Stimulated activated CD4-positive, alpha-beta T cell treated with anti-CD3 and anti-CD28 coated beads, Interleukin-2, amount 100 ng/mL, for 24 hours (primary cell): Measurements from ENCODE around the gene MYL12B.
A peak's percentile ranks its signal among the peaks of the same experiment; 100 is the strongest.
"Not testable (repeated sequence)": the region's sequence is repeated elsewhere in the genome, so short reads cannot be mapped to it uniquely, and the experiment has no call there.

Experiments
- DNase-seq, 2 donors: peaks; one replicate each; pipeline ENCODE4 v3.0.0-alpha.2; 2020

MYL12B gene

GRCh38 chr18:3305354-3305762, 43.4 kb downstream of the MYL12B start:
- peak; percentile 34 to 51 for DNase-seq

DNA sequence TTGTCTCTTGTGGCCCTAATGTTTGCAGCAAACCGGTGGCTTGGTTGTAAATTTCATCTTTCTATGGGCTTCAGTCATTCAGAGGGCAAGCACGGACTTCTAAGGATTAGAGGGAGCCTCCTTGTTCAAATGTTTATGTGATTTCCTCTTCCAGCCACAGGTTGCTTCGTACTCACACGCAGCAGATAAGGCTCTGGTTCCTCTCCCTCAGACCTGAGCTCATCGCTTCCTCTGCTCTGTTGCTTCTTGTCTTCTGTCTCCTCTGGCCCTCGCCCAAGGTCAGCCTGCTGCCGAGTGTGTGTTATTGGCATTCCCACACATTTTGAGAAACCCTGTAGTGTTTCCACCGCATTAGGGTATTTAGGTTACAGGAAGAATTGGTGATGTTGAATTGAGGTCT, 44.0 kb downstream of the MYL12B start:
- DNase-seq = no peak

GRCh38 chr18:3306391-3306790, 44.5 kb downstream of the MYL12B start:
- DNase-seq = no peak

DNA sequence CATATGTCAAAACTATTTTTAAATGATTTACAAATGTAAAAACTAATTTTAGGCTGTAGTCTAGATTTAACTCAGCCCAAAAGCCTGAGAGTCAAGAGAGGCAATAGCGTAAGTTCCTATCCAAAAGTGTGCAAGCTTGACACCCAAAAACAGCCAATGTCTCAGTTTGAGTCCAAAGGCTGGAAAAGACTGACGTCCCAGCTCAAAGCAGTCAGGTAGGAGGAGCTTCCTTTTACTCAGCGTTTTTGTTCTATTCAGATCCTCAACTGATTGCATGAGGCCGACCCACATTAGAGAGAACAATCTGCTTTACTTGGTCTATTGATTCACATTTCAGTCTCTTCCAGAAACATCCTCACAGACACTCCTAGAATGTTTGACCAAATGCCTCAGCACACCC, 51.8 kb downstream of the MYL12B start:
- no peak for DNase-seq

- not testable (repeated sequence) for DNase-seq
These were observed 53.4 kb downstream of the MYL12B start for GRCh38 chr18:3315344-3315743.

DNA sequence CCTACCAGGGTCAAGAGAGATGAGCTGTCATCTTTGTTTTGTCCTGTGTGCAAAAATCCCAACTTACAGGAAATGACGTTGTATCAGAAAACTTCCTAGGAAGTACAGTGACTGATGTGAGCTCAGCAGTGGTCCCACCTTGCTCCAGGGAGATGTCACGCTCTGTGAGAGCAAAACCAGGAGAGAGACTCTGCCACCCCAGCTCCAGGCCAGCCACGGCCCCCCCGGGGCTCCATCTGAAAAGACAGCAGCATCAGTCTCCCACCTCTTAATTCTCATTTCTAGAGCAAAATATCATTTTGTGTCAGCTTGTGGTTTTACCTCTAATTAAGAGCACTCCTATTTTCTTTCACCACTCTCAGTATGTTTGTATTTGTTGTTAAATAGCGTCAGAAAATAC, 57.5 kb downstream of the MYL12B start:
- peak; percentile 10 to 36 for DNase-seq

DNA sequence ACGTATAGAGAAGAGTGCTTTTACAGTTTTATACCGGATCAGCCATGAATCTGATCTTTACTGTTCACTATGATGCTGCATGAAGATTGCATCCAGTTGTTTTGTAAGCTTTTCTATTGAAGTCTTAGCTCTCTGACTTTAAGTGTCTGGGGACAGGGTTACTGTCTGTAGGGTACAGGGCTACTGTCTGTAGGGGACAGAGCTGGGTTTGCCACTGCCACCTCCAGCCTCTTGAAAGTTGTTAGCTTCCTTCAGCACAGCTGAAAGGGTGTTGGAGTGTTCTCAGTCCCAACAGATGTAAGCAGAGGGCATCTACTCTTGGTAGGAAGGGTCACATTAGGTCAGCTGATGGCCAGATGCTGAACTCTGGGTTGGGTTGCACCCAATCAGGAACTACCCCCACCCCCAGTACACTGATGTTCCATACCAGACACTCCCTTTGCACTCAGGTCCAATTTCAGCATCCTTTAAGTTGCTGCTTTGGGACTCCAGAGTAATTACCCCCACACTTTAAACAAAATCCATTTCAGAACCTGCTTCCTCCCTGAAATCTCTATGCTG, 58.0 kb downstream of the MYL12B start:
- DNase-seq = no peak

DNA sequence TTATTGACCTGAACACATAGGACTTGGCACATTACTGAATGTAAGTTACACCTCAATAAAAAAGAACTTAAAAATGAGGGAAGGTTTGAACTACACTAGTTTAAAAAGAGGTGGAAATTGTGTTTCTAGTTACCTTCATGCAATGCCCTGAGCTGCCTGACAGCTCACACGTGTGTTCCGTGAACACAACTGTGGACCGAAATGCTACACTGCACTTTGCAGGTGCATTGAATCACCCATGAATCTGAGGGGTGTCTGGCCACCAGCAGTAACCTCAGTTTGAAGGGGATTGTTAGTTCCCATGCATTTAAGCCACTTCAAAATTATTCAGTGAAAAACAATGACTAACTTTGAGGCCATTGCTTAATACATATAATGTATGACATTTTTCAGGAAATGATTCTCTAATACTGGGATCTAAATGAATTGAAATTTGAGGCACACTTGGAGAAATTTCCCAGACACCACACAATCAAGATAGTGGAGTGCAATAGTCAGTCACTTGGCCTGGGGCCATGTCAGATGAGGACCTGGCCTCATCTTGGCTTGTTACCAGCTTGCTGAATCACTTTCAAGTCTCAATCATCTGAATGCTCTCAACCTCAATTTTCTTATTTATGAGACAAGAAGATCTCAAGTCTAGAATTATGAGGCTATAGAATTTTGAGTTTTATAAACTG, 59.3 kb downstream of the MYL12B start:
- no peak for DNase-seq

GRCh38 chr18:3323900-3324299, 62.0 kb downstream of the MYL12B start:
- no peak for DNase-seq
